CD4-positive, alpha-beta T cell treated with Interleukin-15 for 1 hour (primary cell): ENCODE results near the gene OS9.

Source experiments
- DNase-seq: peaks from one replicate; pipeline ENCODE4 v3.0.0-alpha.2; 2020

The OS9 gene

DNA sequence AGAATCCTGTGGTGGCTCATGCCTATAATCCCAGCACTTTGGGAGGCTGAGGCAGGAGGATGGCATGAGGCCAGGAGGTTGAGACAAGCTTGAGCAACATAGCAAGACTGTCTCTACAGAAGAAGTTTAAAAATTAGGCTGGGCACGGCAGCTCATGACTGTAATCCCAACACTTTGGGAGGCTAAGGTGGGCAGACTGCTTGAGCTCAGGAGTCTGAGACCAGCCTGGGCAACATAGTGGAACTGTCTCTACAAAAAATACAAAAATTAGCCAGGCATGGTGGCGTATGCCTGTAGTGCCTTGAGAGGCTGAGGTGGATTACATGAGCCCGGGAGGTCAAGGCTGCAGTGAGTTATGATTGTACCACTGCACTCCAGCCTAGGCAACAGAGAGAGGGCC lies 73.9 kb downstream of the OS9 start:
- no peak for DNase-seq

DNA sequence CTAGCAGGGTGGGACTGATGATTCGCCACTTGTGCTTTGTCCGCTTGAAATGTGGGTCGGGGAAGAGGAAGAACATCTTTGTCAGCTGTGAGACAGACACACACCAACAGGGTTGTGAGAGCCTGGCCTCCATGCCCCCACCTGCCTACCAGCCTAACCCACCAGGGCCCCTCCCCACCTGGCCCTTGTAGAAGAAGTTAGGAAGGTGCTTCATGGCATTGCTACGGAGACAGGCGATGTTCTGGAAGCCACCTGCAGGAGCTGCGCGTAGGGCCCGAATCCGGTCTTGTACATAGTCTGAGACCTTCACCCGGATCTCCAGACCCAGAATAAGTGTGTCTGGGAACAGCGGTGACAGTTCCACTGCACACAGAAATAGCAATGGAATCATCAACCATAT lies 75.7 kb downstream of the OS9 start:
- DNase-seq, result no peak

DNA sequence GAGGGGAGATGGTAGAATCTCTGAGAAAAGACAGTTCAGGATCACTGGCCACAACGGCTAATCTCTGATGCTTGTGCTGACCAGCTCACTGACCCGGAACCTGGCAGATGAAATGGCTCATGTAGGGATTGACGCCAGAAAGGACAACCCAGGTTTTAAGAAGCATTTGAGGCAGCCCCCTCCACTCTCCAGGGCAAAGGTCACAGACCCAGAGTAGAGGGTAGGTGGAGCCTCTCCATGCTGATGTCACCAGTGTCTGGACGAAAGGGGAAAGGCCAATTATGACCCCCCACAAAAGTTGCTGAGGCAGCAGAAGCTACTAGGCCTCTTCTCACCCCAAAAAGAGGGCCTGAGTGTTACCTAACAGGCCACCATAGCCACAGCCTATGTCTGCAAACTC lies 76.8 kb downstream of the OS9 start:
- no peak for DNase-seq
